HuH-7.5 (cell line): ENCODE data around the gene PSMB3.
"Not testable (repeated sequence)": the region's sequence is repeated elsewhere in the genome, so short reads cannot be mapped to it uniquely, and the experiment has no call there.

Experiments used
- DNase-seq: peaks from one replicate; pipeline ENCODE4 v3.0.0; 2011; ENCODE audit warnings: low spot score

PSMB3 gene

GRCh38 chr17:38749223-38750043 lies 3.1 kb upstream of the PSMB3 start:
- peak; percentile 50 for DNase-seq

GRCh38 chr17:38750044-38750311 lies 2.6 kb upstream of the PSMB3 start:
- DNase-seq: no peak

DNA sequence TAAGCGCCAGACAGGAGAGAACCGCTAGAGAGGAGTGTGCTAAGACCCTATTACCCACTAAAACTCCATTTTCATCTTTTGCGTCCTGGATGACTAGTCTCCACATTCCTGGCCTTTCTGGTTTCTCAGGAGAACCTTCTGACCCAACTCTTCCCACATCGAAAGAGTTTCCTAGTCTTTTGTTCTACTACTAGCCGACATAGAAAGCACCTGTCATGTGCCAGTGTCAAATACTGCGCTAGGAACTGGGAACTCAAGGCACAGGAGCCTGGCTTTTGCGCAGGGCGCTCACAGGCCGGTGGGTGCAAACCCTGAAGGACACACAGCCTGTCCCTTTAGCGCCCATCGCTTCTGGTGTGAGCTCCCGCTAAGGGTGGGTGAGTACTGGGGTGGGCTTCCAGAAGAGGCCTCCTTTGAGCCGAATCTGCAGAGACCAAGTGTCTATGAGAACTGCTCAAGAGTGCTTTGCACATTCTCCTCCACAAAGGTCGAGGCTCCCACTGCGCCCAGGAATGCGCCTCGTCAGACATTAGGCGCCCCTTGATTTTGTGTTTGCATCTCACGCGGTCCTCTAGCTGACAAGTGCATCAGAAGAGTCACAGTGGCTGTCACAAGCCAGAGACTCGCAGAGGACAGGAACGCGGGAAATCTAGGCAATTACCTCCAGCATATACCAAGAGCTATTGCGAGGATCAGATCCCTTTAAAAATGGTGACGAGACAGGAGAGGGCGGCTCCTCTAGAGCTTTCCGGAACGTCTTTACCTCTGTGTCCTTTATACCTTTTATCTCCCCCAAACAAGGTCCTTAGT lies 2.0 kb upstream of the PSMB3 start:
- no peak for DNase-seq

GRCh38 chr17:38751144-38751807 lies 1.3 kb upstream of the PSMB3 start:
- no peak for DNase-seq

GRCh38 chr17:38751808-38752307 lies 683 bp upstream of the PSMB3 start:
- DNase-seq: no peak

DNA sequence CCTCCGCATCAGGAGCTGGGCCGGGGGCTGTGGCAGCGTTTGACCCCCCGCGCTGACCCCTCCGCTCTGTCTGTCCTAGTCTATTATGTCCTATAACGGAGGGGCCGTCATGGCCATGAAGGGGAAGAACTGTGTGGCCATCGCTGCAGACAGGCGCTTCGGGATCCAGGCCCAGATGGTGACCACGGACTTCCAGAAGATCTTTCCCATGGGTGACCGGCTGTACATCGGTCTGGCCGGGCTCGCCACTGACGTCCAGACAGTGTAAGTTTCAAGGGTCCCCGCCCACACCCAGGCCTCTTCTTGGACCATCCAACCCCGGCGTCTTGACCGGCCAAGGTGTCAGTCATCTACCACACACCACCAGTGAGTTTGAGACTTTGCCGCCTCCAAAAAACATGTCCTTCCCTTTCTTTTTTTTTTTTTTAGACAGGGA lies 548 bp downstream of the PSMB3 start:
- no peak for DNase-seq

DNA sequence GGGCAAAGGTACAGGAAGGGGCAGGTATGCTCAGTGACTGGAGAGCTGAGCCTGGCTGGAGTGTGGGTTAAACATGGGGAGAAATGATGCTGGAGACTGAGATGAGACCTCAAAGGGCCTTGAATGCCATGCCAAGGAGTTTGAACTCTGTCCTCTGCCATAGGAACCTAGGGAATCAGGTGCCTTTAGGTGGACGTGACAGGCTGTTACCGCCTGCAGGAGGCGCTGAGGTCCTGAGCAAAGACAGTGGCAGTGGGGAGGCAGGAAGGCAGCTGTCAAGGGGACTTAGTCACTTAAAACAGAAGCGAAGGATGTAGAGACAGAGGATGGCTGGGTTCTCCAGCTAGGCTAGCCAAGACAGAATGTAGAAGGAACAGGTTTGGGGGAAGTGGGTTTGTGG lies 9.1 kb downstream of the PSMB3 start:
- no peak for DNase-seq

DNA sequence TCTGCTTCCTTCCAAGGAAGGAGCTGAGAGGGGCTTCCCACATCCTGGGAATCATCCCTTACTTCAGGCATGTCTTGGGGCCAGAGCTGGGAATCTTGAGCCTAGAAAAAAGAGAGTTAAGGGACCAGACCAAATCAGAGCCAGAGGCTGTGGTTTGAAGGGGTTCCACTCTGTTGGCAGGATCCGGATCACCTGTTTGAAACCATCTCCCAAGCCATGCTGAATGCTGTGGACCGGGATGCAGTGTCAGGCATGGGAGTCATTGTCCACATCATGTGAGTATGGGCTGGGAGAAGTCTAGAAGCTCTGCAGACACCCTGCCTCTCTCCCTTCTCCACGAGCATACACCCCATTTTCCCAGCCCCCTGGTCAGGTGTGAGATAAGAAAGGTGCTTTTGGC lies 9.7 kb downstream of the PSMB3 start:
- no peak for DNase-seq

DNA sequence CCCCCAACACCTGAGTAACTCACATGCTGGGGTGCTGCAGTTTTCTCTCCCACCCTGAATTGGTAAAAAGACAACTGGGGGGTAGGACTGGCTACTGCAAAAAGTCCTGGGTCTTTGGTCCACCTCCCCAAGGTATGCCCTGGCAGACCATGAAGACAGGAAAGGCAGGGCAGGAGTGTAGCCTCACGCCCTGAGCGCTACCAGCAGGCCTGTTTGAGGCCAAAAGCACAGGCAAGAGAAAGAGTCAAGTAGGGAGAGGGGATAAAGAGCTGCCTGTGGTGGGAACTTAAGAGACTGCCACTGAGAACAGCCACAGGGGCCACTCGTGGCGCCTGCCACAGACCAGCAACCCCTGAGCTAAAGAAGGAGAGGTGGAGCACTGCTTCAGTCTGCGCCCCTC lies 13.8 kb downstream of the PSMB3 start:
- no peak for DNase-seq

DNA sequence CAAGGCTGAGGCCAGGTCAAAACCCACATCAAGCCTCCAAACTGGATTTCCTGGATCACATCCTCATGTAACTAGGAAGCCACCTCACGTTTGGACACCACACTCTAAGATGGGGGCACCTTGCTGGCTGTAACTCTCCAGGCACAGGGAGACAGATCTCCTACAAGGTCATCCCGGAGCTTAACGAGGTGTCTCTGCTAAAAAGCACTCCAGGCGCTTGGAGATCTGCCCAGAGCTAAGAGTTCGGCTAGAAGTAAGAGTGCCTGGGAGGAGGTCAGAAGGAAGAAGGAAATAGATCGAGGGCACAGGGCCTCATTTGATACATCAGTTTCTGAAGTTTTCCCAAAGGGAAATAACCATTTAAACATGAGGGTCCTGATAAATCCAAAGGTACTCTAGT lies 15.9 kb downstream of the PSMB3 start:
- no peak for DNase-seq

DNA sequence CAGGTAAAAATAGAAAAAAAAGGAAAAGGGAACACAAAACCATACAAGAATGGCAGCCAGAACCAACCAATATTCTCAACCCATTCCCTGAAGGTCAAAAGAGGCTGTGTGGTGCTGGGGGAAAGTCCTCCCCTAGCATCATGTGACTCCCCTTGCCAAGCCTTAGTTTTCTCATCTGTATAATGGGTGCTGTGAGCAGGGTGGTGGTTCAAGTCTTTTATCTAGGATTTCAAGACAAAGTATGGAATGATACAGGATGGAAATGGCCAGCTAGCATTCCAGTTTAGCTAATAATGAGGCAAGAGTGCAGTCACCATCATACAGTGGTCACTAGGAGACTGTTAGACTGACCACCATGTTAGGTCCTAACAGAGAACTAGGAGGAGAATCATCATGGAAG lies 20.7 kb downstream of the PSMB3 start:
- DNase-seq: no peak

GRCh38 chr17:38777641-38778250 lies 25.2 kb downstream of the PSMB3 start:
- no peak for DNase-seq

DNA sequence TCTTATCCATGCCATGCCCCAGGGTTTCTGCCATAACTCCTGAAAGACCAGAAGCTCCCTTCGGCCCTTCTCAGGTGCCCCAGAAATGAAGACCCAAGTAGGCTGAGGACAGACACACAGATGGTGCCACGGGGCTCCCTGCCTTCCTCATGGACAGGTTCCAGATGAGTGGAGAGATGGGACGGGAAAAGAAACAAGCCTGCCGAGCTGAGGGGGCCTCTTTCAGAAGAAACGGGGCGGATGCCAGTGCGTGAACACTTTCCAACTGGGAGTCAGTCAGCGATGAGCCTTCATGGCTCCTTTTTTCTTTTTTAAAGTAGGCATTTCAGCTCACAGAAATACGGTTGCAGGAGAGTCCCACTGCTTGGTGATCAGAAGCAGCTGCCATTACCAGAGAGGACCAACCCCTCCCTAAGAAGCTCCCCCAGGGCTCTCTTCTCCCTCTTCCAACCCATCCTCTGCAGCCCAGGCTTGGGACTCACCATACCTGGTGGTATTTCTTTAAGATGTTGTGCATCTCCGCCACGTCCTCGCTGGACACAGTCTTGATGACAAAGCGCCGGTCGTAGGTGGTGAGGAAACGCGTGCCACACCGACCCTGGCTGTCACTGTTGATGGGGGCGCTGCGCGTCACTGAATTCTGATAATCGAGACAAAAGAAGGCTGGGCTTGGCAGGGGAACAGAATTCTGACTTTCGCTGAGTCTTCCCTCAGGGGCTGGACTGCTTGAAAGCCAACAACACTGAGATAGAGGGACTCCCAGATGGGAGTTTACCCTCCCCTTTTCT lies 27.6 kb downstream of the PSMB3 start:
- DNase-seq: no peak

GRCh38 chr17:38783227-38783626 lies 30.7 kb downstream of the PSMB3 start:
- no peak for DNase-seq

- DNase-seq: no peak
These were observed 33.8 kb downstream of the PSMB3 start for GRCh38 chr17:38786372-38786771.

DNA sequence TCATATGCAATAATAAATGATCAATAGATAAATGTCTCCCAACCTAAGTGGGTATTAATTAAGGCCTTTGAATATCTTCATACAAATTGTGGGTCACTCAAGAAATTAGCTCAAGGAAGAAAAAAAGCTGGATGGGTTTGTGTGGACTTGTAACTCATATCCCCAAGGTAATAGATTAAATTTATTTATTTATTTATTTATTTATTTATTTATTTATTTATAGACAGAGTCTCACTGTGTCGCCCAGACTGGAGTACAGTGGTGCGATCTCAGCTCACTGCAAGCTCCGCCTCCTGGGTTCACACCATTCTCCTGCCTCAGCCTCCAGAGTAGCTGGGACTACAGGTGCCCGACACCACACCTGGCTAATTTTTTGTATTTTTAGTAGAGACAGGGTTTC lies 35.5 kb downstream of the PSMB3 start:
- DNase-seq: not testable (repeated sequence)

DNA sequence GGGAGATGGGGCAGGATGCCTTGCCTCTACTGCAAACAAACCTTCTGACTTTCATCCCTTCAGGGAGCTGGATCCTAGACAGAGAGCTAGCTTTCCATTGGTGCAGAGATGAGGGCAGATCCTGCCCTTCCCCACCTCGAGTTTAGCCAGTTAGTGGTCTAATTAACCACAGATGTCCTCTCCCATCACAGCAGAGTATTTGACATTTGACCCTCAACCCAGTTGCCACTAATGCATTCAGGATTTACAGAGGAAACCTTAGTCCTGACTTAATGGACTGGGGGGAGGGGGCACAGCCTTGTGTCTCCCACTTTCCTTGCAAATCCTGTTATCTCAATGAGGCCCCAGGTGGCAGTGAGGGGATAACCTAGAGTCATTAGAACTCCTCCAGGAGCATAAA lies 36.6 kb downstream of the PSMB3 start:
- no peak for DNase-seq

GRCh38 chr17:38790148-38790707 lies 37.7 kb downstream of the PSMB3 start:
- DNase-seq: not testable (repeated sequence)

DNA sequence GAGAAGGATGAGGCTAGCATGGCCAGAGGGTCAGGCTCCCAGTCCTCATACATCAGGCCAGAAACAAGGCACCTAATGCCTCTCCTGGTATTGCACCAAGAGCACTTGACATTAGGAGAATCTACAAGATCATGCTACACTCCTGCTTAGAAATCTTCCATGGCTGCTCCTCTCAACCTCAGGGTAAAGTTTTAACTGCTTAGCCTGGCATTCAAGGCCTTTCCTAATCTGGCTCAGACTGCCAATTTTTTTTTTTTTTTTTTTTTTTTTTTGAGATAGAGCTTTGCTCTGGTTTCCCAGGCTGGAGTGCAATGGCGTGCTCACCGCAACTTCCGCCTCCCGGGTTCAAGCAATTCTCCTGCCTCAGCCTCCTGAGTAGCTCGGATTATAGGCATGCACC lies 38.6 kb downstream of the PSMB3 start:
- no peak for DNase-seq

DNA sequence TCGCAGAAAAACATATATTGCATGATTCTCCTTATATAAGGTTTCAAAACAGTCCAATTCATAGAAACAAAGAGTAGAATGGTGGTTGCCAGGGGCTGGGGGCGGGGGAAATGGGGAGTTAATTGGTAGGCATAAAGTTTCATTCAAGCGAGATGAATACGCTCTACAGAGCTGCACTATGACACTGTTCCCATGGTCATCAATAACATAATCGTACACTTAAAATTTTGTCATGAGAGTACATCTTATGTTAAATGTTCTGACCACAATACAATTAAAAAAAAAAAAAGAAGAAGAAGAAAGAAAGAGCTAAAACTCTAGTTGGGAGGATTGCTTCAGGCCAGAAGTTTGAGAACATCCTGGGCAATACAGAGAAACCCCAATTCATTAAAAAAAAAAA lies 41.7 kb downstream of the PSMB3 start:
- no peak for DNase-seq

- no peak for DNase-seq
These were observed 44.1 kb downstream of the PSMB3 start for GRCh38 chr17:38796451-38797157.
